ENCODE results near the gene RRP7A. TPM values are rescaled to one million over a fixed set of nuclear protein-coding genes. Genes with fewer than 3 reads are reported as not detected.
"Not testable (repeated sequence)": the region's sequence is repeated elsewhere in the genome, so short reads cannot be mapped to it uniquely, and the experiment has no call there.

The RRP7A gene
- total RNA-seq, 1 experiment from 2014 or later, result 72.2 TPM

- H3K9me3 Mint-ChIP-seq (ENCODE audit: unreplicated experiment), result no peaks in the 10 kb centered on the region
- intact Hi-C loops (cut with micrococcal nuclease; ENCODE audit: unreplicated experiment), result no loop called here
- no peak for TF ChIP-seq CTCF (IDR thresholded peaks at IDR 0.05; ENCODE audit: insufficient read depth in 1 of 2, low read depth in 1 of 2, low read length in 1 of 2, severe bottlenecking in 1 of 2, unreplicated experiment in 1 of 2)
- Histone ChIP-seq H3K9me3 (no peaks in the 10 kb centered on the region), H3K4me1 (peaks cover 7% of the 10 kb centered on the region; the same call in 1 of the 2 replicates), H3K36me3 (ENCODE audit: control insufficient read depth, insufficient read depth, low read length) (no peaks in the 10 kb centered on the region), H3K27me3 (replicated peaks; ENCODE audit: control insufficient read depth, insufficient read depth, low read length) (no peaks in the 10 kb centered on the region), H3K4me3 (ENCODE audit: low read depth, low read length) (peak within 1 kb of the TSS; percentile 58)
- ChIA-PET POLR2A (interaction anchor here (0.6 kb wide), 1 partner anchor 607 kb away, joined by 4 read pairs; no protein-coding TSS in a partner anchor), CTCF (no interaction called here)
- peak within 1 kb of the TSS; percentile 72 for H3K4me3 Mint-ChIP-seq (ENCODE audit: unreplicated experiment)
- no peaks in the 10 kb centered on the region for H3K36me3 Mint-ChIP-seq (ENCODE audit: insufficient read depth, unreplicated experiment)
- no peaks in the 10 kb centered on the region for H3K27me3 Mint-ChIP-seq (ENCODE audit: insufficient read depth, unreplicated experiment)
- no TSS peak for BruUV-seq (replicated peaks)
- H3K27ac Mint-ChIP-seq (ENCODE audit: unreplicated experiment), result no peak within 1 kb of the TSS
- peak; percentile 89 to 91 for DNase-seq
- H3K4me1 Mint-ChIP-seq (ENCODE audit: low read depth, unreplicated experiment), result no peaks in the 10 kb centered on the region
Observed at GRCh38 chr22:42553475-42554361, 34.1 kb upstream of the RRP7A start, which contains the start of gene SERHL2. TSS of gene SERHL2 (plus strand) at chr22:42553956. CDS start at chr22:42554021, 65 bp downstream.

DNA sequence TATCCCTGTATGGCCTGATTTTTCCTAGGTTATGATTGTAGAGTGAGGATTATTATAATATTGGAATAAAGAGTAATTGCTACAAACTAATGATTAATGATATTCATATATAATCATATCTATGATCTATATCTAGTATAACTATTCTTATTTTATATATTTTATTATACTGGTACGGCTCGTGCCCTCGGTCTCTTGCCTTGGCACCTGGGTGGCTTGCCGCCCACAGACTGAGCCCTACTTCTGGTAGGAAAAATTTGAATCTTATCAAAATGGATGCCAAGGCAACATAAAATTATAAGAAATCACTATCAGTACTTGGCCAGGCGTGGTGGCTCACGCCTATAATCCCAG, 32.7 kb upstream of the RRP7A start:
- H3K4me1 ChIP-seq, result peaks cover 16% of the 10 kb centered on the region; the same call in 1 of the 2 replicates
- H3K27ac Mint-ChIP-seq (ENCODE audit: unreplicated experiment); POLR2A ChIA-PET; H3K27me3 ChIP-seq (replicated peaks; ENCODE audit: control insufficient read depth, insufficient read depth, low read length); intact Hi-C loops (cut with micrococcal nuclease; ENCODE audit: unreplicated experiment); CTCF ChIA-PET; H3K9me3 Mint-ChIP-seq (ENCODE audit: unreplicated experiment); H3K4me3 Mint-ChIP-seq (ENCODE audit: unreplicated experiment); H3K36me3 ChIP-seq (ENCODE audit: control insufficient read depth, insufficient read depth, low read length); BruUV-seq (replicated peaks); H3K4me3 ChIP-seq (ENCODE audit: low read depth, low read length); H3K9me3 ChIP-seq; DNase-seq; H3K27me3 Mint-ChIP-seq (ENCODE audit: insufficient read depth, unreplicated experiment); H3K36me3 Mint-ChIP-seq (ENCODE audit: insufficient read depth, unreplicated experiment): not testable (repeated sequence)
- peaks cover 10% of the 10 kb centered on the region for H3K4me1 Mint-ChIP-seq (ENCODE audit: low read depth, unreplicated experiment)

GRCh38 chr22:42549331-42550060, 29.9 kb upstream of the RRP7A start:
- ChIA-PET CTCF (interaction anchor here (0.6 kb wide), 1 partner anchor 11 kb away, joined by 3 read pairs; no protein-coding TSS in a partner anchor), POLR2A (no interaction called here)
- no peak overlapping the region for H3K4me3 ChIP-seq (ENCODE audit: low read depth, low read length)

More at GRCh38 chr22:42549331-42550060, 29.9 kb upstream of the RRP7A start:
- intact Hi-C loops (cut with micrococcal nuclease; ENCODE audit: unreplicated experiment), result no loop called here
- Mint-ChIP-seq H3K4me1 (ENCODE audit: low read depth, unreplicated experiment) (peaks cover 10% of the 10 kb centered on the region), H3K9me3 (ENCODE audit: unreplicated experiment) (no peaks in the 10 kb centered on the region), H3K27ac (ENCODE audit: unreplicated experiment) (no peak overlapping the region), H3K36me3 (ENCODE audit: insufficient read depth, unreplicated experiment) (no peaks in the 10 kb centered on the region), H3K4me3 (ENCODE audit: unreplicated experiment) (no peak overlapping the region), H3K27me3 (ENCODE audit: insufficient read depth, unreplicated experiment) (no peaks in the 10 kb centered on the region)
- no peak for DNase-seq
- no peaks in the 10 kb centered on the region for H3K36me3 ChIP-seq (ENCODE audit: control insufficient read depth, insufficient read depth, low read length)
- H3K27me3 ChIP-seq (replicated peaks; ENCODE audit: control insufficient read depth, insufficient read depth, low read length), result no peaks in the 10 kb centered on the region
- no TSS peak for BruUV-seq (replicated peaks)
- H3K9me3 ChIP-seq, result no peaks in the 10 kb centered on the region
- TF ChIP-seq CTCF (IDR thresholded peaks at IDR 0.05; ENCODE audit: insufficient read depth in 1 of 2, low read depth in 1 of 2, low read length in 1 of 2, severe bottlenecking in 1 of 2, unreplicated experiment in 1 of 2), result no peak
- H3K4me1 ChIP-seq, result peaks cover 16% of the 10 kb centered on the region; the same call in 1 of the 2 replicates

All from Caco-2 (cell line).